ENCODE measurements around the gene CCS. TPM values are rescaled to one million over a fixed set of nuclear protein-coding genes. Genes with fewer than 3 reads are reported as not detected.

Gene CCS
- total RNA-seq, 1 donor from 2014 or later = 79.8 TPM

DNA sequence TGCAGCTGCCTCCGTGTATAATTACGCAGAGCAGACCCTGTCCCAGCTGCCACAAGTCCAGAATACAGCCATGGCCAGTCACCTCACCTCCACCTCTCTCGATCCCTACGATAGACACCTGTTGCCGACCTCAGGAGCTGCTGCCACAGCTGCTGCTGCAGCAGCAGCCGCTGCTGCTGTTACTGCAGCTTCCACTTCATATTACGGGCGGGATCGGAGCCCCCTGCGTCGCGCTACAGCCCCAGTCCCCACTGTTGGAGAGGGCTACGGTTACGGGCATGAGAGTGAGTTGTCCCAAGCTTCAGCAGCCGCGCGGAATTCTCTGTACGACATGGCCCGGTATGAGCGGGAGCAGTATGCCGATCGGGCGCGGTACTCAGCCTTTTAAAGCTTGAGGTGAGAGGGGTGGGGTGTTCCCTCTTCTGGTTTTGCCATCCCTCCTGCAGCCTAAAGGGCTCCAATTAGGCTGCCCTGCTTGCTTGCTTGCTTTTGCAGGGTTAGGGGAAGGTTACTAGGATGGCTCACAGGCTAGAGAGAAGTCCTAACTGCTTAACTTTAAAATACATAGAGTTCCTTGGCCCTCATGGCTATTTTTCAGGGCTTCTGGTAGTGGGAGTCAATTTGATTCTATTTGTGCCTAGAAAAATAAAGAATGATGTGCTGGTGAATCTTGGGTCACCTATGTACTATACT, 50.9 kb downstream of the CCS start:
- no peaks in the 10 kb centered on the region for H3K27me3 Mint-ChIP-seq (ENCODE audit: low read depth)
- no peak overlapping the region for H3K27ac Mint-ChIP-seq
- H3K4me3 Mint-ChIP-seq = peak overlapping the region; percentile 97
- H3K36me3 Mint-ChIP-seq = peaks cover 64% of the 10 kb centered on the region
- TF ChIP-seq, protein P1, sequence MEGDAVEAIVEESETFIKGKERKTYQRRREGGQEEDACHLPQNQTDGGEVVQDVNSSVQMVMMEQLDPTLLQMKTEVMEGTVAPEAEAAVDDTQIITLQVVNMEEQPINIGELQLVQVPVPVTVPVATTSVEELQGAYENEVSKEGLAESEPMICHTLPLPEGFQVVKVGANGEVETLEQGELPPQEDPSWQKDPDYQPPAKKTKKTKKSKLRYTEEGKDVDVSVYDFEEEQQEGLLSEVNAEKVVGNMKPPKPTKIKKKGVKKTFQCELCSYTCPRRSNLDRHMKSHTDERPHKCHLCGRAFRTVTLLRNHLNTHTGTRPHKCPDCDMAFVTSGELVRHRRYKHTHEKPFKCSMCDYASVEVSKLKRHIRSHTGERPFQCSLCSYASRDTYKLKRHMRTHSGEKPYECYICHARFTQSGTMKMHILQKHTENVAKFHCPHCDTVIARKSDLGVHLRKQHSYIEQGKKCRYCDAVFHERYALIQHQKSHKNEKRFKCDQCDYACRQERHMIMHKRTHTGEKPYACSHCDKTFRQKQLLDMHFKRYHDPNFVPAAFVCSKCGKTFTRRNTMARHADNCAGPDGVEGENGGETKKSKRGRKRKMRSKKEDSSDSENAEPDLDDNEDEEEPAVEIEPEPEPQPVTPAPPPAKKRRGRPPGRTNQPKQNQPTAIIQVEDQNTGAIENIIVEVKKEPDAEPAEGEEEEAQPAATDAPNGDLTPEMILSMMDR (IDR thresholded peaks at IDR 0.05; ENCODE audit: unreplicated experiment) = no peak
- peaks cover 71% of the 10 kb centered on the region for H3K4me1 Mint-ChIP-seq
- H3K9me3 Mint-ChIP-seq = no peaks in the 10 kb centered on the region
- no peak for DNase-seq (ENCODE audit: low spot score in 2 of 2, unreplicated experiment in 2 of 2)

DNA sequence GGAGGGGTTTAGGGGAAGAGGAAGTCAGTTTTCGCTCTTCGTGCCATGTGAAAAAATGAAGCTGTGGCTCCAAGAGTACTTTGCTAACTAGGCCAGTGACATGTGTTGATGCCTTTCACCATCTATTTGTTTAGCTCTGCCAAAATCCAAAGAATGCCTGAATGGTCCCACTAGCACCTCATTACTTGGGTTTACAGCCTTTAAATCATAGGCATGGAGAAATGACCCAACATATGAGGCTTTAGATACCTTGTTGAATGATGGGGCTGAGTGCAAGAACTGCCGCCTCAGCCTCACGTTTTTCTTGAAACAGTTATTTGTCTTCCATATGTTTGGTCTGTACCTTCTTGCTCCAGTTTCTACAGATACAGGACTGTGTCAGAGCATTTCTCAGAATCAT, 53.8 kb downstream of the CCS start:
- H3K27me3 Mint-ChIP-seq (ENCODE audit: low read depth) = no peaks in the 10 kb centered on the region
- H3K4me1 Mint-ChIP-seq = peaks cover 46% of the 10 kb centered on the region
- no peaks in the 10 kb centered on the region for H3K9me3 Mint-ChIP-seq
- H3K27ac Mint-ChIP-seq = no peak overlapping the region
- TF ChIP-seq, protein P1 (IDR thresholded peaks at IDR 0.05; ENCODE audit: unreplicated experiment) = no peak
- H3K36me3 Mint-ChIP-seq = peaks cover 68% of the 10 kb centered on the region
- no peak overlapping the region for H3K4me3 Mint-ChIP-seq
- no peak for DNase-seq (ENCODE audit: low spot score in 2 of 2, unreplicated experiment in 2 of 2)

DNA sequence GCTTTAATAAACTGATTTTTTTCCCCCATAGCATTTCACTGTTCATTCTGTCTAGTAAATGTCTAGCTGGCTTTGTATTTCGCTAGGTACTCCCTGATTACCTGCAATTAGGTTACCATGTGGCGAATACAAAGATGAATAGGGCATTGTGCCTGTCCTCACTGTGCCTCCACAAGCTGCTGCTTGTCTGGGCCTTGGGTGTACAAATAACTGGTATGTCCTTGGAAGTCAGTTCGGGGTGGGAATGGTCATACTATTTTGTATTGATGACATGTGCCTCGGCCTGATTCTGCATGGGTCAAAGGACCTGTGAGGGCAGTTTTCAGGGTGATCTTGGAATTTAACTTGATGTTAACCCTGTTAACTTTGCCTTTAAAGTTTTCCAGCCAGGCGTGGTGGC, 56.9 kb downstream of the CCS start:
- TF ChIP-seq, protein P1 (IDR thresholded peaks at IDR 0.05; ENCODE audit: unreplicated experiment) = no peak
- no peak for DNase-seq (ENCODE audit: low spot score in 2 of 2, unreplicated experiment in 2 of 2)
- H3K4me3 Mint-ChIP-seq = no peak overlapping the region
- H3K27ac Mint-ChIP-seq = no peak overlapping the region
- peaks cover 15% of the 10 kb centered on the region for H3K4me1 Mint-ChIP-seq
- peaks cover 58% of the 10 kb centered on the region for H3K36me3 Mint-ChIP-seq
- H3K27me3 Mint-ChIP-seq (ENCODE audit: low read depth) = no peaks in the 10 kb centered on the region
- no peaks in the 10 kb centered on the region for H3K9me3 Mint-ChIP-seq

DNA sequence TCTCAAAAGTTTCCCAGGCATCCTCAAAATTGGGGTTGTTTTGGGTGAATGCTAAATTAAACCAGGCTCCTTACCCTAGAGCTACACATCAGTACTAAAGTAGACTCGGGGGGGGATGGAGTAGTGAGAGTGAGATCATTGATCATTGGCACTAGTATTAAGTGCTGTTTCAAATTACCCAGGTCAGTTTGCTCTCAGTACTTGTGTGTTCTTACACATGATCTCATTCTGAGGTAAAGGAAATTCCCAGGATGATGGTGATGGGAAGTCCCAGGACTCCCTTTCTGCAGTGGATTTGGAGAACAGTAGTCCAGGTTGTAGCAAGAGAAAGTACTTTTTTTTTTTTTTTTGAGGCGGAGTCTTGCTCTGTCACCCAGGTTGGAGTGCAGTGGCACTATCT, 58.0 kb downstream of the CCS start:
- peaks cover 56% of the 10 kb centered on the region for H3K36me3 Mint-ChIP-seq
- no peak for DNase-seq (ENCODE audit: low spot score in 2 of 2, unreplicated experiment in 2 of 2)
- TF ChIP-seq, protein P1 (IDR thresholded peaks at IDR 0.05; ENCODE audit: unreplicated experiment) = no peak
- H3K9me3 Mint-ChIP-seq = no peaks in the 10 kb centered on the region
- no peak overlapping the region for H3K4me3 Mint-ChIP-seq
- H3K27ac Mint-ChIP-seq = no peak overlapping the region
- H3K4me1 Mint-ChIP-seq = peaks cover 4% of the 10 kb centered on the region
- no peaks in the 10 kb centered on the region for H3K27me3 Mint-ChIP-seq (ENCODE audit: low read depth)

DNA sequence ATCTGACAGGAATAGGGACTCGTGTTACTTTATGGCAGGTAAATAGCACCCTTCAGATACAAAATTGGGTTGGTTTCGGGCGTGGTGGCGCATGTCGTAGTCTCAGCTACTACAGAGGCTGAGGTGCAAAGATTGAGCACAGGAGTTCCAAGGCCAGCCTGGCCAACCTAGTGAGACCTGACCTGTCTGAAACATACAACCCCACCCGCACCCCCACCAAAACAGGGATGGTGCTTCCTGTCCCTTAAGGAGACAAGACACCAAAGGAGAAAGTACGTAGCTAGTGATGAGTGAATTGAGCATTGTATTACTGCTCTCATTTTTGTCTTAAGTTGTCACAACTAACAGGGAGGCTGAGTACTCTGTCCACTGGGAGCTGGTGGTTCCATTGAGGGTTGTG, 59.7 kb downstream of the CCS start:
- Mint-ChIP-seq H3K4me3 (no peak overlapping the region), H3K27me3 (ENCODE audit: low read depth) (no peaks in the 10 kb centered on the region), H3K27ac (no peak overlapping the region), H3K9me3 (no peaks in the 10 kb centered on the region), H3K4me1 (no peaks in the 10 kb centered on the region), H3K36me3 (peaks cover 40% of the 10 kb centered on the region)
- DNase-seq (ENCODE audit: low spot score in 2 of 2, unreplicated experiment in 2 of 2) = no peak
- TF ChIP-seq, protein P1 (IDR thresholded peaks at IDR 0.05; ENCODE audit: unreplicated experiment) = no peak
